Retinal pigment epithelial cell (primary cell): Measurements from ENCODE around the gene CH25H.
"Not testable (repeated sequence)": the region's sequence is repeated elsewhere in the genome, so short reads cannot be mapped to it uniquely, and the experiment has no call there.

Experiments
- DNase-seq: peaks from one replicate; pipeline ENCODE4 v3.0.0-alpha.2; 2010; ENCODE audit warnings: low read depth
- H3K4me3 ChIP-seq: 2 replicates; pipeline ENCODE4 v1.5.1; 2011; ENCODE audit warnings: mild to moderate bottlenecking, low read length, control low read depth, moderate library complexity
- CTCF ChIP-seq: conservative IDR thresholded peaks from 2 replicates; pipeline ENCODE4 v1.5.1; 2011; ENCODE audit warnings: low read depth, low read length, control low read depth, inconsistent platforms

Gene CH25H

GRCh38 chr10:89248990-89249389 is 41.9 kb upstream of the CH25H start:
- no peak for DNase-seq
- H3K4me3 ChIP-seq, result no peak overlapping the region

DNA sequence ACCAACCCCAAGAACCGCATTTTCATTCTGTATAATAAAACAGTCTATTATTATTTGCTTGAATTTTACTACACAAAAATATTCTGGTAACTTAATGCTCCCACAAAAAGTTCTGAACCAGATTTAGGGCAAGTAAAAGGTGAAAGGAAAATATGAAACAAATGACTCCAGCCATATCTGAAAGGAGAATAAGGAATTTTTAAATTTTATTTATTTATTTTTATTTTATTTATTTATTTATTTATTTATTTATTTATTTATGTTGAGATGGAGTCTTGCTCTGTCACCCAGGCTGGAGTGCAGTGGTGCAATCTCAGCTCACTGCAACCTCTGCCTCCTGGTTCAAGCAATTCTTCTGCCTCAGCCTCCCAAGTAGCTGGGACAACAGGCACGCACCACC is 40.5 kb upstream of the CH25H start:
- H3K4me3 ChIP-seq, DNase-seq: not testable (repeated sequence)

More at GRCh38 chr10:89248990-89249389, 41.9 kb upstream of the CH25H start:
- TF ChIP-seq CTCF, result no peak

DNA sequence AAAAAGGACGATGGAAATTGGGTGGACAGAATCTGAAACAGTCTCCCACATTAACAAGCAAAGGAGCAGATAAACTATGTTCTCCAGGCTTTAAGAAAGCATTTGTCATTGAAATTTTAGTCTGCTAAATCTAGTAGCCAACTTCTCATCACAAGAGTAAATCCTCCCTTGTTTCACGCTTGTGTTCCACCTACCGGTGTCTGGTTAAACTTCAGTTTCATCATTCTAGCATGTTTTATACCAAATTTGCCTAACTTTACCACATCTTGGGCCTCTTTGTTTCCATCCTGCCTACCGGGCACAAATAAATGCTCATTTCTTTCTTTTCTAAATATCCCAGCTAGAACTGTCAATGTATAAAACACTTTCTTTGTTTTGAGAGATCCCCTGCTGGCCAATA is 38.7 kb upstream of the CH25H start:
- no peak for TF ChIP-seq CTCF
- no peak overlapping the region for H3K4me3 ChIP-seq
- DNase-seq, result no peak

DNA sequence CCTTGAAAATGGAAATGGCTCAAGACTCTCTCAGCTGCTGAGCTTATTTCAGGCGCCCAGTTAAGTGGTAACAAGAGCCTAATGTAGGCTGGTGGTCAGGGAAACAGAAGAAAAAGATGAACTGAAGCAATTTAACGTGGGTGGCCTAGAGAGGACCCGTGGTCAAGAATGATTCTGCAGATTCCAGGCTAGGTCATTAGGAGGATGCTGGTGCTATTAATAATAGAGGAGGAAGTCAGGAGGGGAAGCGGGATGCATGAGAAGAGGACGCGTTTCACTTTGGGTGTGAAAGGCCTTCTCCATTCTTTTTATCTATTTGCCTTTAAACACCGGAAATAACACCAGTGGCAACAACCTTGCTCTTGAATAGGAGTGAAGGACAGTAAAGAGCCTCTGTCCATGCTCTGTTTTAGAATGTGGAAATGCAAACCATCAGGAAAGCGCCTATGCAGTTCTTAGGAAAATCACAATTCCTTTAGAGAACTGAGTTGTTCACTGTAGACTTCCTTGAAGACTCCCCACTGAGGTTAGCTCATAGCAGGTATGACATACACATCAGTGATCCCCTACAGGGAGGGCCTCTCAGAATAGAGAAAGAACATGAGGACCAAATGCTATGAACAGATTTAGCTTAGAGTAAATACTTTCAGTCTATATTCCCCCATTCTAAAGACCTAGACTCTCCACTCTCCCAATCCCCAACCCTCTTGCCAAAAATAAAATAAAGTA is 35.9 kb upstream of the CH25H start:
- H3K4me3 ChIP-seq, result no peak overlapping the region
- TF ChIP-seq CTCF, result no peak
- DNase-seq, result no peak

- TF ChIP-seq CTCF, result no peak
- peak; percentile 20 for DNase-seq
- no peak overlapping the region for H3K4me3 ChIP-seq
These were observed 35.2 kb upstream of the CH25H start for GRCh38 chr10:89242345-89242684.

DNA sequence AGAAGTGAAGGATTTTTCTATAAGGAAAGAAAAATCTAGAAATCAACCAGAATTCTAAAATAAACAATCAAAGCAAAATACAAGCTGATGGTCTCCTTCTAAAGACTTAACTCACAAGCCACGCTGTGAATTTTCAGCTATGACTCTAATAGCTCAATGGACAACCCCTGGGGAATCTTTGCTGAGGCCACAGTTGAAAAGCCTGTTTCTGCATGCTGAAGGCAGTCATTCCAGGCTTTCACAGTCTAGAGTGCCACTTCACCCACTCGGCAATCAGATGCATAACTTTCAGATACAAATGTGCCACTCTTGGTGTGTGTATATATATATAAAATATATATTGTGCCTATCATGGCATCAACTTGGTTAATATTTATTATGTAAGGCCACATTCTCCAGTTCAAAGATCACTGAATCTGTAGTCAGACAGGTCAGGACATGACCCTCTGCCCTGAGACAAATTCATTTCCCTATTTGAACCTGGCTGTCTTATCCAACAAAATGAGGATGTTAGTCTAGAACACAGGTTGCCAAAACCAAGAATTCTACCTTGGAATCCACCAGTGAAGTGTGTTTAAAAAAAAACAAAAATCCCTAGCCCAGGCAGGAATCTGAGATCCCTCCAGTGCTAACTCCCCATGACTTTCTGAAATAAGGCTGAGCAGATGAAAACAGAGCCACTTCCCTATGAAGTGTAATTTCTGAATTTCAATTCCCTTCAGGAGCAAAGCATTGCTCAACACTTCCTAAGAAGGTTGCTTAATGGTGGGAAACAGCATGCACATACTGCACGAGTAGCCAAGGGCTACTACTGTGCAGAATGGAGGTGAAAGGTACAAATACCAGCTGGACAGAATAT is 34.6 kb upstream of the CH25H start:
- TF ChIP-seq CTCF, result no peak
- no peak overlapping the region for H3K4me3 ChIP-seq
- DNase-seq, result no peak

GRCh38 chr10:89241026-89241425 is 33.9 kb upstream of the CH25H start:
- no peak for TF ChIP-seq CTCF
- no peak for DNase-seq
- H3K4me3 ChIP-seq, result no peak overlapping the region
